CD1c-positive myeloid dendritic cell (primary cell): ENCODE results near the gene SLC38A1.
A peak's percentile ranks its signal among the peaks of the same experiment; 100 is the strongest.

Source experiments
- DNase-seq: peaks from one replicate; pipeline ENCODE4 v3.0.0-alpha.2; 2016; ENCODE audit errors: extremely low spot score

SLC38A1 gene

GRCh38 chr12:46230983-46231382 is 37.9 kb downstream of the SLC38A1 start:
- DNase-seq: no peak

- no peak for DNase-seq
Measured at GRCh38 chr12:46230306-46230705, 38.5 kb downstream of the SLC38A1 start.

GRCh38 chr12:46227616-46228015 is 41.2 kb downstream of the SLC38A1 start:
- DNase-seq: peak; percentile 75

- DNase-seq: no peak
Measured at GRCh38 chr12:46224386-46224785, 44.5 kb downstream of the SLC38A1 start.

- no peak for DNase-seq
Measured at GRCh38 chr12:46223047-46223446, 45.8 kb downstream of the SLC38A1 start.

- DNase-seq: peak; percentile 28
Measured at GRCh38 chr12:46222636-46223035, 46.2 kb downstream of the SLC38A1 start.

GRCh38 chr12:46221255-46222128 is 47.4 kb downstream of the SLC38A1 start:
- DNase-seq: peak; percentile 22

GRCh38 chr12:46219877-46220655 is 48.8 kb downstream of the SLC38A1 start:
- peak; percentile 92 for DNase-seq

- DNase-seq: no peak
Measured at GRCh38 chr12:46219132-46219876, 49.5 kb downstream of the SLC38A1 start.

- DNase-seq: peak; percentile 69
Measured at GRCh38 chr12:46218322-46219095, 50.3 kb downstream of the SLC38A1 start.

- DNase-seq: peak; percentile 93
Measured at GRCh38 chr12:46217541-46218321, 51.1 kb downstream of the SLC38A1 start.

GRCh38 chr12:46214668-46215436 is 54.0 kb downstream of the SLC38A1 start:
- DNase-seq: peak; percentile 74

GRCh38 chr12:46212108-46212982 is 56.5 kb downstream of the SLC38A1 start:
- no peak for DNase-seq

GRCh38 chr12:46210873-46211439 is 57.9 kb downstream of the SLC38A1 start:
- no peak for DNase-seq

- peak; percentile 17 for DNase-seq
Measured at GRCh38 chr12:46209914-46210872, 58.6 kb downstream of the SLC38A1 start.

- DNase-seq: no peak
Measured at GRCh38 chr12:46209170-46209569, 59.7 kb downstream of the SLC38A1 start.

- no peak for DNase-seq
Measured at GRCh38 chr12:46208370-46208769, 60.5 kb downstream of the SLC38A1 start.
